Putamen (tissue), 1 donor: Measurements from ENCODE around the gene MID1IP1.
A peak's percentile ranks its signal among the peaks of the same experiment; 100 is the strongest.

ENCODE experiments used
- DNase-seq: peaks from one replicate; pipeline ENCODE4 v3.0.0-alpha.2; 2016; ENCODE audit warnings: low spot score

The MID1IP1 gene, protein sequence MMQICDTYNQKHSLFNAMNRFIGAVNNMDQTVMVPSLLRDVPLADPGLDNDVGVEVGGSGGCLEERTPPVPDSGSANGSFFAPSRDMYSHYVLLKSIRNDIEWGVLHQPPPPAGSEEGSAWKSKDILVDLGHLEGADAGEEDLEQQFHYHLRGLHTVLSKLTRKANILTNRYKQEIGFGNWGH

DNA sequence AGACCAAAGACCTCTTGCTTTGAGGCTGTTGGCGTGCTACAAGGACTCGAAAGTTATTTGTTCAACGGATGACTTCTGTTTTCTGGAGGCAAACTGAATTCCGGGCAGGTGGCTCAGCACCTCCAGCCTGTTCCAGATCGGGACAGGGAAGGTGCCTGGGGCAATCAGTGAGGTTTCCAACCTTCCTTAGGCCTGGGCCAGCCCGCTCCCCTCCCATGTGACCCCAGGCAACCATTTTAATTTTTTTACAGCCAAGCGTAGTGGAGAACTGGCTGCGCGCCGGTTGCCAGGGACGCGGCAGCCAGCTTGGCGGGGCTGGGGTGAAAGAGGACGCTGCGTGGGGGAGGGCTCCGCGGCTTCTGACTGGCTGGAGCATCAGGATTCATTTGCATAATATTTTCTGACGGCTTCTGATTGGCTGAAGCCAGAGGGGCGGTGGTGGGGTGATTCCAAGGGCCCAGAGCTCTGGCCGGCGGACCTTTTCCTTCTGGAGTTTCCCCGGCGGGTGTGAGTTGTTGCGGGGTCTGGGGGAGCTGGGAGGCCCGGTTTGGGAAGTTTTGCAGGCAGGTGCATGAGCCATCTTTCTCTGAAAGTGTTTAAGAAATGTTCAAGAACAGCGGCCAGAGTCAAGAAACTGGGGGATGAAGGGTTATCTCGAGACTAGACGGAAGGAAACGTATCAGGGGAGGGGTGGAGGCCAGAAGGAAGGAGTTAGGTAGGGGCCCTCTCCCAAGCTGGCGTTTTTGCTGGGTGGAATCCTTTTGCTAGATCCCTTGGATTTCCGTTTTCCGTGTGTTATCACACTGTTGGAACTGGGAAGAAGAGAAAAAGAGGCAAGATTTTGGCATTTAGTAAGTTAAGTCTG lies at the start of gene MID1IP1:
Gene MID1IP1, plus strand, starts transcription at position 479 of the 865 bp plus-strand sequence. CDS start 3,488 bp downstream, outside the sequence.
- peak; percentile 87 for DNase-seq

DNA sequence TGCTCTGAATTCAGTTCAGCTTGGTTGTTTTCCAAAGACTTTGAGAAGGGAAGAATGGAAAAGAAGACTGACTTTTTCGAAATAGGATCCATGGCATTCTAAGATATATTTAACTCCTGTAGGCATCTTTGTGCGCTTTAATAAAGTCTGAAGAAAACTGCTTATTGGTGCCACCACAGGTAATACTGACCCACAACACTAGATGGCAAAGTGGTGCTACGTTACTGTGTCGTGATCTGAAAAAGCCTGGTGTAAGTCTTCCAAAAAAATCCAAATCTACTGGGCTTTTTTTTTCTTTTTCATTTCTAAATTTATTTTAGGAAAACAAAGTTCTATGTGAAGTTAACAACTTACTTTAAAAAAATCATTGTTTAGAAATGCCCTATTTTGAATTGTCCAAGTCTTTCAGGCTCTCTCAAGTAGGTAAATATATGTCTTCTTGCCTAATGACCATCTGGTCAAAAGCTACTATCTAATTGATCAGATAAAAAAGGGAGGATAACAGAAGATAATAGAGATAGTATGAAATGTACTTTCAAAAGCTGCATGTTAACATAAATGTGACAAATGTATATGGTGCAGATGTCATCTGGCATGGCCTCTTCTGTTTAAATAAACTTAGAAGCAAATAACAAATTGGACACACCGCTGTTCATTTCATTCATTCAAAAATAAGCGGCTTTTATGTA lies 47.0 kb upstream of the MID1IP1 start:
- peak; percentile 24 for DNase-seq

DNA sequence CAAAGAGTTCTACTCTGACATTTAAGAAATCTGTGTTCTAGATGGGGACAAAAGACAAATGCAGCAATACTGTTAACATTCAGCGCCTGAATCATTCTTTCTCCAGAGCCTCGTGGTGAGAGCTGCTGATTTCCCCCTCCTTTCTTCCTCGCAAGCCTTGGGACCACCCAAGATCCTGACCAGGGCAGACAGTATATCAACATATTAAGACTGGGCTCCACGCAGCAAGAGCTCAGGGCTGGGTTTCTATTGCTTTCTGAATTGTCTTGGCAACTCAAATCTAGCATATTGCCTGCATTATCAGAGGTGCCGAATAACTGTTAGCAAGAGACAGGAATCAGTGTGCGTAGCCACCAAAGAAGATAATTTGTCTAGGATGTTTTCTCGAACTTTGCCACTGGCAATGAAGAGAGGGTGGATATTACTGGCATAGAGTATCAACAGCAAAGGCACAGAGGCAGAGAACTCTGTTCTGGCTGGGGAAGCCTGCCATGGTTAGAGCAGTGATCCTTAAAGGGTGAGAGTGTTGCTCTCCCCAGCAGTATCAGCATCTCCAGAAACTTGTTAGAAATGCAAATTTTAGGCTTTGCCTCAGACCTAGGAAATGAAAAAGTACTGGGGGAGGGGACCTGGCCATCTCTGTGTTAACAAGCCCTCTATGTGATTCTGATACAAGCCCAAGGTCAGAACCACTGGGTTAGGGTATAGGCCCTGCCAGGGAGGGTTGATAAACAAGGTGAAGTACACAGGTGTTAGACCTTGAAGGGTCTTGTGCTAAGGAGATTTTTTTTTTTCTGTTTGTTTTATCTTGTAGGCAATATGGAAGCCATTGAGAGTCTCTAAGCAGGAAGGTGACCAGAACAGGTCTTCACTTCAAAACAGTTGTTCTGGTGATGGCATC lies 46.2 kb upstream of the MID1IP1 start:
- DNase-seq: no peak

GRCh38 chrX:38760883-38761282 lies 40.4 kb upstream of the MID1IP1 start:
- no peak for DNase-seq

DNA sequence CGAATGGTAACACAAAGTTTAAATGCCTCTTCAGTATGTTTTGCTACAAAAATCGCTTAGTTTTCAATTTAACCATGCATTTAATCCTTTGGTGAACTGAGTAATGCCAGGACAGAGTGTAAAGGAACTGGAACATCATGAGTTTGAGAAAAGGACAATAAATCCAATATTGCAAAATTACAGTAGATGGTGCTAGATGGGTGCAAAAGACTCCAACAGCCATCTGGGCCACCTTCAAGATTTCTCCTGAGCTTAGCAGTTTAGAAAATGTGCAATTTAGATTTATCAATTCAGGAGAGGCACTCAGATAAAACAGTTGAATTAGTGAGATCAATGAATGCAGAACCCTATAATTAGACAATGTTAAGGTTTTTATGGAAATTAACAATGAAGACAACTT lies 33.2 kb upstream of the MID1IP1 start:
- DNase-seq: peak; percentile 1

DNA sequence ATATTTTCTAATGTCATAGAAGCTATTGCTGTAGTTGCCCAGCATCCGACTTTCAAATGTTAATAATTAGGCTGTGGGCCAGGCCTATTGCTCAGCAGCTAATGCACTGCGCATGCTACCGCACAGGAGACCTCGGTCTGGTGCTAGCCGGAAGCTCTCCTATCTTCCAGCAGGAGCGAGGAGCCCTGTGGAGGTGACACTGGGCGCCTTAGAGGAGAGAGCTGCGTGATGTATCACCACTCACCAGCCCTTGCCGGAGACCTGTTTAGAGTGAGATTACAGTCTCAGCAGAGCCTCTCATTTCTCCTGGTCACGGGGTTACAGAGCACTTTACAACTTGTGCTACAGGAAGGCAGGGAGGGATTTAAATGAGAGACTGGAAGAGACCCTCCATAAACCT lies 31.1 kb upstream of the MID1IP1 start:
- no peak for DNase-seq

DNA sequence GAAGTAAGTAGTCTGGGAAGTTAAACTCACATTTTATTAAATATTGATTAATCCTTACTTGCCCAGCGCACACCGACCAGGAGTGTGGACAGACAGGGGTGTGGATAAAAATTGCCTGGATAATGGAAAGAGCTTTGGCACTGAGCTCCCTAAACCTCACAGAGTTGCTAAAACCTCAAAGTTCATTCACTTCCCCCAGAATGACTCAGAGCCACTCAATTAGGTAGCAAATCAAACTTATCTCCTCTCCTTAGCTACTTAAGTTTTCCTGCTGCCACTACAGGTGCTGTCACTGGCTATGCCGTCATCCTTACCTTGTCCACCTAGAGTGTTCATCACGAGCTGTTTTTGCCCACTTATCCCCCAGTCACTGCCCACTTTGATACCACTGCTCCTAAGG lies 27.0 kb upstream of the MID1IP1 start:
- no peak for DNase-seq

- DNase-seq: no peak
Measured at GRCh38 chrX:38796946-38797345, 4.3 kb upstream of the MID1IP1 start.

GRCh38 chrX:38798956-38799355 lies 2.3 kb upstream of the MID1IP1 start:
- no peak for DNase-seq

DNA sequence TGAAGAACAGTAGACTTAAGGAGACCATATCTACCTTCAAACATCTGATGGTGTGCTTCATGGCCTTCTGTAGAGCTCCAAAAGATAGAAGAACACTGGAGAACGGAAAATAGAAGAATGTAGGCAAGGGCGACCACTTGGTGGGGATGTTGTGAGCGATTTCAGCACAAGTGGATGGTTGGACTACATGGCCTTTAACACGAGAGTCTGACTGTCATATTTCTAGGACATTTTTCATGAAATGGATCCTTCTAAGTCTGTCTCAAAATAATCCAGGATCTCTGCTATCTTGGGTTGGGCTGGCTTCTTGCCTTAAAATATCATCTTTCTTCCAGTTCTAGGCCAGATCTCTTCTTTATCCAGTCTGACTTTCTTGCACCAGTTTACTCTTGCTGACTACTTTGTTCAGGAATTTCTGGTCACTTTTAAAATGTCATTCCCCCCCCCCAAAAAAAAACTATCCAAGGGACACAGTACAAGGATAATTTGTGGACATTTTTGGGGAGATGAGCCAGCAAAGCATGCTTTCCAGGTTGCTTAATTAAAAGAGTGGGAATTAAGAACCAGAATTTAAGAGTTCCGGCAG lies 1.2 kb upstream of the MID1IP1 start:
- DNase-seq: no peak

DNA sequence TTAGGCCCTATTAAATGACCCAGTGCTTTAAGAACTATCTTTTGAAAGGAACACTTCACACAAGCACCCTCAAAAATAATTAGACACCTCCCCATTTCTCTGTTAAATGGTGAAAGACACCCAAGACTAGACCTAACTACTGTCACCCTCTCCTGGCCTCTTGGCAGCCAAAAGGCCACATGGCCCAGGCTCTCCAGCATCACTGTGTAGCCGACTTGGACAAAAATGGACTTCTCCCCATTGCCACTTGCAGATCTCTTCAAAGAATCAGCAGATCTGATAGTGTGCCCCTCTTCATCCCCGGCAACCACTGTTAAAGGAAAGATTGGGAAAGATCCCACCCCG lies 2.0 kb downstream of the MID1IP1 start:
- no peak for DNase-seq

- peak; percentile 91 for DNase-seq
Measured at GRCh38 chrX:38803588-38804431, 2.6 kb downstream of the MID1IP1 start.

GRCh38 chrX:38804432-38804681 lies 3.1 kb downstream of the MID1IP1 start:
- DNase-seq: no peak

GRCh38 chrX:38804682-38805431 lies 3.6 kb downstream of the MID1IP1 start:
- DNase-seq: no peak

- peak; percentile 67 for DNase-seq
Measured at GRCh38 chrX:38805432-38806389, 4.5 kb downstream of the MID1IP1 start.

GRCh38 chrX:38806875-38807621 lies 5.8 kb downstream of the MID1IP1 start:
- no peak for DNase-seq

- no peak for DNase-seq
Measured at GRCh38 chrX:38807873-38808272, 6.6 kb downstream of the MID1IP1 start.

- DNase-seq: no peak
Measured at GRCh38 chrX:38811515-38812243, 10.4 kb downstream of the MID1IP1 start.
